Lower leg skin (tissue), 3 donors: Measurements from ENCODE around the gene ZNF714.

Experiments used
- POLR2A ChIP-seq, 2 donors: fragments of 450-650 bp; IDR thresholded peaks; one replicate each; pipeline ENCODE4 v1.6.1; 2016 to 2017; ENCODE audit warnings: antibody characterized with exemption in 2 of 2, mild to moderate bottlenecking in 1 of 2, moderate library complexity in 1 of 2
- TF ChIP-seq, protein P1 (sequence below), 3 donors: fragments of 450-650 bp; IDR thresholded peaks; one replicate each; pipeline ENCODE4 v1.5.1; 2016; ENCODE audit warnings: antibody characterized with exemption in 3 of 3, mild to moderate bottlenecking in 3 of 3, moderate library complexity in 2 of 3

DNA sequence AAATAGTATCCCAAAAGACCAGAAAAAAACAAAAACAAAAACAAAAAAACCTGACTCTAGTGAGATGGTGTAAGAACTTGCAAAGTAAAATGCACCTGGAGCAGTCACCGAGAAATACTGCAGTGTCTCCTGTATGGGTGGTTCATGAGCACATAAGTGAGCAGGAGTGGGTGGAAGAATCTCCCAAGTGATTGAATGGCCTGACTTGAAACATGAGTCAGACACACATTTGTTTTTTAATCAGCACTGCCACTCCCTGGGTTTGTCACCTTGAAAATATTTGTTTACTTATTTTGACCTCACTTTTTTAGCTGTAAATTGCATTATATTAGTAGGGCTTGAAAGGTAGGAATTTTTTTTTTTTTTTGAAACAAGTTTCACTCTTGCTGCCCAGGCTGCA, 61.9 kb downstream of the ZNF714 start:
- TF ChIP-seq, protein P1, sequence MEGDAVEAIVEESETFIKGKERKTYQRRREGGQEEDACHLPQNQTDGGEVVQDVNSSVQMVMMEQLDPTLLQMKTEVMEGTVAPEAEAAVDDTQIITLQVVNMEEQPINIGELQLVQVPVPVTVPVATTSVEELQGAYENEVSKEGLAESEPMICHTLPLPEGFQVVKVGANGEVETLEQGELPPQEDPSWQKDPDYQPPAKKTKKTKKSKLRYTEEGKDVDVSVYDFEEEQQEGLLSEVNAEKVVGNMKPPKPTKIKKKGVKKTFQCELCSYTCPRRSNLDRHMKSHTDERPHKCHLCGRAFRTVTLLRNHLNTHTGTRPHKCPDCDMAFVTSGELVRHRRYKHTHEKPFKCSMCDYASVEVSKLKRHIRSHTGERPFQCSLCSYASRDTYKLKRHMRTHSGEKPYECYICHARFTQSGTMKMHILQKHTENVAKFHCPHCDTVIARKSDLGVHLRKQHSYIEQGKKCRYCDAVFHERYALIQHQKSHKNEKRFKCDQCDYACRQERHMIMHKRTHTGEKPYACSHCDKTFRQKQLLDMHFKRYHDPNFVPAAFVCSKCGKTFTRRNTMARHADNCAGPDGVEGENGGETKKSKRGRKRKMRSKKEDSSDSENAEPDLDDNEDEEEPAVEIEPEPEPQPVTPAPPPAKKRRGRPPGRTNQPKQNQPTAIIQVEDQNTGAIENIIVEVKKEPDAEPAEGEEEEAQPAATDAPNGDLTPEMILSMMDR (IDR thresholded peaks at IDR 0.05), result no peak
- no peak for TF ChIP-seq POLR2A (IDR thresholded peaks at IDR 0.05)
